ENCODE results near the gene DPM3. TPM values are rescaled to one million over a fixed set of nuclear protein-coding genes. Genes with fewer than 3 reads are reported as not detected.

DPM3 gene
- total and polyA plus RNA-seq, 2 experiments from 2014 or later = 13.6 to 71.4 TPM

DNA sequence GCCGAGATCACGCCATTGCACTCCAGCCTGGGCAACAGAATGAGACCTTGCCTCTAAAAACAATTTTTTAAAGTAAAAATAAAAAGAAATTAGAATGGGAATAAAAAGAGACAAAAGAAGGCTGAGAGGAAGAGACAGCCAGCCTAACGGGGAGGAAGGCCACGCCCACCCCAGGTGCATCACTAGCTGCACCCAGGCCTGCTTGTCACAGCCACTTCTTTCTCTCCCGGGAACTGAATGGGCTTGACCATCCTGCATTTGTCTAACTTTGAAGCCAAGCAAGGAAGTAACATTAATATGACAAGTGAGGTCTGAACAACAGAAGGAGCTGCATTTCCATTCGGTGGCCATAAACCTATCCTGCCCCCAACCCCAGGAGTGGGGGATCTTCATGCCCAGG lies 33.5 kb downstream of the DPM3 start (continued):
- TF ChIP-seq NANOG (IDR thresholded peaks at IDR 0.05; ENCODE audit: borderline replicate concordance) = no peak
- TF ChIP-seq ZNF114 (CRISPR knock-in tag; IDR thresholded peaks at IDR 0.05) = no peak
- TF ChIP-seq CREB1 (CRISPR knock-in tag; IDR thresholded peaks at IDR 0.05; ENCODE audit: low read depth) = no peak

- Histone ChIP-seq H3K4me1 (ENCODE audit: insufficient read depth) (no peaks in the 10 kb centered on the region), H3K4me3 (no peak overlapping the region), H3K4me2 (no peak overlapping the region), H3K27me3 (ENCODE audit: insufficient read depth) (no peaks in the 10 kb centered on the region), H2AFZ (no peak overlapping the region), H4K20me1 (replicated peaks; ENCODE audit: insufficient read depth) (no peaks in the 10 kb centered on the region), H3K79me2 (replicated peaks; ENCODE audit: insufficient read depth) (no peaks in the 10 kb centered on the region), H3K36me3 (ENCODE audit: insufficient read depth) (no peaks in the 10 kb centered on the region), H3F3A (replicated peaks; ENCODE audit: low read depth) (no peaks in the 10 kb centered on the region), H3K27ac (ENCODE audit: low read depth) (no peak overlapping the region), H3K9me2 (ENCODE audit: insufficient read depth) (no peaks in the 10 kb centered on the region)
- TF ChIP-seq NANOG (IDR thresholded peaks at IDR 0.05; ENCODE audit: borderline replicate concordance) (no peak), ZNF331 (CRISPR knock-in tag; IDR thresholded peaks at IDR 0.05; ENCODE audit: low read depth) (no peak), CREB1 (CRISPR knock-in tag; IDR thresholded peaks at IDR 0.05; ENCODE audit: low read depth) (no peak), STAT1 (IDR thresholded peaks at IDR 0.05; ENCODE audit: unreplicated experiment) (no peak), JUNB (IDR thresholded peaks at IDR 0.05; ENCODE audit: unreplicated experiment) (no peak), EZH2 (IDR thresholded peaks at IDR 0.05; ENCODE audit: low read depth, unreplicated experiment) (no peak), EZH2phosphoT487 (IDR thresholded peaks at IDR 0.05; ENCODE audit: unreplicated experiment) (no peak), ZNF114 (CRISPR knock-in tag; IDR thresholded peaks at IDR 0.05) (no peak), POLR2AphosphoS5 (IDR thresholded peaks at IDR 0.05; ENCODE audit: low read depth) (no peak)
- TF ChIP-seq, protein P1, sequence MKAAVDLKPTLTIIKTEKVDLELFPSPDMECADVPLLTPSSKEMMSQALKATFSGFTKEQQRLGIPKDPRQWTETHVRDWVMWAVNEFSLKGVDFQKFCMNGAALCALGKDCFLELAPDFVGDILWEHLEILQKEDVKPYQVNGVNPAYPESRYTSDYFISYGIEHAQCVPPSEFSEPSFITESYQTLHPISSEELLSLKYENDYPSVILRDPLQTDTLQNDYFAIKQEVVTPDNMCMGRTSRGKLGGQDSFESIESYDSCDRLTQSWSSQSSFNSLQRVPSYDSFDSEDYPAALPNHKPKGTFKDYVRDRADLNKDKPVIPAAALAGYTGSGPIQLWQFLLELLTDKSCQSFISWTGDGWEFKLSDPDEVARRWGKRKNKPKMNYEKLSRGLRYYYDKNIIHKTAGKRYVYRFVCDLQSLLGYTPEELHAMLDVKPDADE (IDR thresholded peaks at IDR 0.05) = no peak
- TF ChIP-seq, protein P2, sequence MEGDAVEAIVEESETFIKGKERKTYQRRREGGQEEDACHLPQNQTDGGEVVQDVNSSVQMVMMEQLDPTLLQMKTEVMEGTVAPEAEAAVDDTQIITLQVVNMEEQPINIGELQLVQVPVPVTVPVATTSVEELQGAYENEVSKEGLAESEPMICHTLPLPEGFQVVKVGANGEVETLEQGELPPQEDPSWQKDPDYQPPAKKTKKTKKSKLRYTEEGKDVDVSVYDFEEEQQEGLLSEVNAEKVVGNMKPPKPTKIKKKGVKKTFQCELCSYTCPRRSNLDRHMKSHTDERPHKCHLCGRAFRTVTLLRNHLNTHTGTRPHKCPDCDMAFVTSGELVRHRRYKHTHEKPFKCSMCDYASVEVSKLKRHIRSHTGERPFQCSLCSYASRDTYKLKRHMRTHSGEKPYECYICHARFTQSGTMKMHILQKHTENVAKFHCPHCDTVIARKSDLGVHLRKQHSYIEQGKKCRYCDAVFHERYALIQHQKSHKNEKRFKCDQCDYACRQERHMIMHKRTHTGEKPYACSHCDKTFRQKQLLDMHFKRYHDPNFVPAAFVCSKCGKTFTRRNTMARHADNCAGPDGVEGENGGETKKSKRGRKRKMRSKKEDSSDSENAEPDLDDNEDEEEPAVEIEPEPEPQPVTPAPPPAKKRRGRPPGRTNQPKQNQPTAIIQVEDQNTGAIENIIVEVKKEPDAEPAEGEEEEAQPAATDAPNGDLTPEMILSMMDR (conservative IDR thresholded peaks at IDR 0.05; ENCODE audit: low read depth in 2 of 2) = no peak
- TF ChIP-seq, protein P3, sequence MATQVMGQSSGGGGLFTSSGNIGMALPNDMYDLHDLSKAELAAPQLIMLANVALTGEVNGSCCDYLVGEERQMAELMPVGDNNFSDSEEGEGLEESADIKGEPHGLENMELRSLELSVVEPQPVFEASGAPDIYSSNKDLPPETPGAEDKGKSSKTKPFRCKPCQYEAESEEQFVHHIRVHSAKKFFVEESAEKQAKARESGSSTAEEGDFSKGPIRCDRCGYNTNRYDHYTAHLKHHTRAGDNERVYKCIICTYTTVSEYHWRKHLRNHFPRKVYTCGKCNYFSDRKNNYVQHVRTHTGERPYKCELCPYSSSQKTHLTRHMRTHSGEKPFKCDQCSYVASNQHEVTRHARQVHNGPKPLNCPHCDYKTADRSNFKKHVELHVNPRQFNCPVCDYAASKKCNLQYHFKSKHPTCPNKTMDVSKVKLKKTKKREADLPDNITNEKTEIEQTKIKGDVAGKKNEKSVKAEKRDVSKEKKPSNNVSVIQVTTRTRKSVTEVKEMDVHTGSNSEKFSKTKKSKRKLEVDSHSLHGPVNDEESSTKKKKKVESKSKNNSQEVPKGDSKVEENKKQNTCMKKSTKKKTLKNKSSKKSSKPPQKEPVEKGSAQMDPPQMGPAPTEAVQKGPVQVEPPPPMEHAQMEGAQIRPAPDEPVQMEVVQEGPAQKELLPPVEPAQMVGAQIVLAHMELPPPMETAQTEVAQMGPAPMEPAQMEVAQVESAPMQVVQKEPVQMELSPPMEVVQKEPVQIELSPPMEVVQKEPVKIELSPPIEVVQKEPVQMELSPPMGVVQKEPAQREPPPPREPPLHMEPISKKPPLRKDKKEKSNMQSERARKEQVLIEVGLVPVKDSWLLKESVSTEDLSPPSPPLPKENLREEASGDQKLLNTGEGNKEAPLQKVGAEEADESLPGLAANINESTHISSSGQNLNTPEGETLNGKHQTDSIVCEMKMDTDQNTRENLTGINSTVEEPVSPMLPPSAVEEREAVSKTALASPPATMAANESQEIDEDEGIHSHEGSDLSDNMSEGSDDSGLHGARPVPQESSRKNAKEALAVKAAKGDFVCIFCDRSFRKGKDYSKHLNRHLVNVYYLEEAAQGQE (IDR thresholded peaks at IDR 0.05; ENCODE audit: unreplicated experiment) = no peak
- TF ChIP-seq, protein P4, sequence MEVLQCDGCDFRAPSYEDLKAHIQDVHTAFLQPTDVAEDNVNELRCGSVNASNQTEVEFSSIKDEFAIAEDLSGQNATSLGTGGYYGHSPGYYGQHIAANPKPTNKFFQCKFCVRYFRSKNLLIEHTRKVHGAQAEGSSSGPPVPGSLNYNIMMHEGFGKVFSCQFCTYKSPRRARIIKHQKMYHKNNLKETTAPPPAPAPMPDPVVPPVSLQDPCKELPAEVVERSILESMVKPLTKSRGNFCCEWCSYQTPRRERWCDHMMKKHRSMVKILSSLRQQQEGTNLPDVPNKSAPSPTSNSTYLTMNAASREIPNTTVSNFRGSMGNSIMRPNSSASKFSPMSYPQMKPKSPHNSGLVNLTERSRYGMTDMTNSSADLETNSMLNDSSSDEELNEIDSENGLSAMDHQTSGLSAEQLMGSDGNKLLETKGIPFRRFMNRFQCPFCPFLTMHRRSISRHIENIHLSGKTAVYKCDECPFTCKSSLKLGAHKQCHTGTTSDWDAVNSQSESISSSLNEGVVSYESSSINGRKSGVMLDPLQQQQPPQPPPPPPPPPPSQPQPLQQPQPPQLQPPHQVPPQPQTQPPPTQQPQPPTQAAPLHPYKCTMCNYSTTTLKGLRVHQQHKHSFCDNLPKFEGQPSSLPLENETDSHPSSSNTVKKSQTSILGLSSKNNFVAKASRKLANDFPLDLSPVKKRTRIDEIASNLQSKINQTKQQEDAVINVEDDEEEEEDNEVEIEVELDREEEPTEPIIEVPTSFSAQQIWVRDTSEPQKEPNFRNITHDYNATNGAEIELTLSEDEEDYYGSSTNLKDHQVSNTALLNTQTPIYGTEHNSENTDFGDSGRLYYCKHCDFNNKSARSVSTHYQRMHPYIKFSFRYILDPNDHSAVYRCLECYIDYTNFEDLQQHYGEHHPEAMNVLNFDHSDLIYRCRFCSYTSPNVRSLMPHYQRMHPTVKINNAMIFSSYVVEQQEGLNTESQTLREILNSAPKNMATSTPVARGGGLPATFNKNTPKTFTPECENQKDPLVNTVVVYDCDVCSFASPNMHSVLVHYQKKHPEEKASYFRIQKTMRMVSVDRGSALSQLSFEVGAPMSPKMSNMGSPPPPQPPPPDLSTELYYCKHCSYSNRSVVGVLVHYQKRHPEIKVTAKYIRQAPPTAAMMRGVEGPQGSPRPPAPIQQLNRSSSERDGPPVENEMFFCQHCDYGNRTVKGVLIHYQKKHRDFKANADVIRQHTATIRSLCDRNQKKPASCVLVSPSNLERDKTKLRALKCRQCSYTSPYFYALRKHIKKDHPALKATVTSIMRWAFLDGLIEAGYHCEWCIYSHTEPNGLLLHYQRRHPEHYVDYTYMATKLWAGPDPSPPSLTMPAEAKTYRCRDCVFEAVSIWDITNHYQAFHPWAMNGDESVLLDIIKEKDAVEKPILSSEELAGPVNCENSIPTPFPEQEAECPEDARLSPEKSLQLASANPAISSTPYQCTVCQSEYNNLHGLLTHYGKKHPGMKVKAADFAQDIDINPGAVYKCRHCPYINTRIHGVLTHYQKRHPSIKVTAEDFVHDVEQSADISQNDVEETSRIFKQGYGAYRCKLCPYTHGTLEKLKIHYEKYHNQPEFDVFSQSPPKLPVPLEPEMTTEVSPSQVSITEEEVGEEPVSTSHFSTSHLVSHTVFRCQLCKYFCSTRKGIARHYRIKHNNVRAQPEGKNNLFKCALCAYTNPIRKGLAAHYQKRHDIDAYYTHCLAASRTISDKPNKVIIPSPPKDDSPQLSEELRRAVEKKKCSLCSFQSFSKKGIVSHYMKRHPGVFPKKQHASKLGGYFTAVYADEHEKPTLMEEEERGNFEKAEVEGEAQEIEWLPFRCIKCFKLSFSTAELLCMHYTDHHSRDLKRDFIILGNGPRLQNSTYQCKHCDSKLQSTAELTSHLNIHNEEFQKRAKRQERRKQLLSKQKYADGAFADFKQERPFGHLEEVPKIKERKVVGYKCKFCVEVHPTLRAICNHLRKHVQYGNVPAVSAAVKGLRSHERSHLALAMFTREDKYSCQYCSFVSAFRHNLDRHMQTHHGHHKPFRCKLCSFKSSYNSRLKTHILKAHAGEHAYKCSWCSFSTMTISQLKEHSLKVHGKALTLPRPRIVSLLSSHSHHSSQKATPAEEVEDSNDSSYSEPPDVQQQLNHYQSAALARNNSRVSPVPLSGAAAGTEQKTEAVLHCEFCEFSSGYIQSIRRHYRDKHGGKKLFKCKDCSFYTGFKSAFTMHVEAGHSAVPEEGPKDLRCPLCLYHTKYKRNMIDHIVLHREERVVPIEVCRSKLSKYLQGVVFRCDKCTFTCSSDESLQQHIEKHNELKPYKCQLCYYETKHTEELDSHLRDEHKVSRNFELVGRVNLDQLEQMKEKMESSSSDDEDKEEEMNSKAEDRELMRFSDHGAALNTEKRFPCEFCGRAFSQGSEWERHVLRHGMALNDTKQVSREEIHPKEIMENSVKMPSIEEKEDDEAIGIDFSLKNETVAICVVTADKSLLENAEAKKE (CRISPR knock-in tag; IDR thresholded peaks at IDR 0.05) = no peak
- no peak for DNase-seq (ENCODE audit: low spot score)
- H3K36me3 Mint-ChIP-seq (ENCODE audit: low read depth) = no peaks in the 10 kb centered on the region
- no peak for ATAC-seq
- no peak overlapping the region for H3K27ac Mint-ChIP-seq
- no peaks in the 10 kb centered on the region for H3K4me1 Mint-ChIP-seq
- H3K9me3 Mint-ChIP-seq = no peaks in the 10 kb centered on the region
- no peak overlapping the region for H3K4me3 Mint-ChIP-seq
- H3K27me3 Mint-ChIP-seq (ENCODE audit: insufficient read depth, low read depth, poor library complexity) = peaks cover 1% of the 10 kb centered on the region
These were observed 34.7 kb downstream of the DPM3 start for GRCh38 chr1:155105604-155106011.
